Measurements from ENCODE around the gene MYOF.
"Not testable (repeated sequence)": the region's sequence is repeated elsewhere in the genome, so short reads cannot be mapped to it uniquely, and the experiment has no call there.

MYOF gene

GRCh38 chr10:93476756-93477155, 5.4 kb downstream of the MYOF start:
- DNase-seq (ENCODE audit: low read depth in 3 of 3), result no peak

GRCh38 chr10:93475871-93476270, 6.3 kb downstream of the MYOF start:
- DNase-seq (ENCODE audit: low read depth in 3 of 3), result no peak

- no peak for DNase-seq (ENCODE audit: low read depth in 3 of 3)
Measured at GRCh38 chr10:93475227-93475626, 6.9 kb downstream of the MYOF start.

GRCh38 chr10:93473804-93474472, 8.2 kb downstream of the MYOF start:
- no peak for DNase-seq (ENCODE audit: low read depth in 3 of 3)

- no peak for DNase-seq (ENCODE audit: low read depth in 3 of 3)
Measured at GRCh38 chr10:93473161-93473560, 9.0 kb downstream of the MYOF start.

GRCh38 chr10:93471110-93471651, 11.0 kb downstream of the MYOF start:
- DNase-seq (ENCODE audit: low read depth in 3 of 3), result no peak

- no peak for DNase-seq (ENCODE audit: low read depth in 3 of 3)
Measured at GRCh38 chr10:93469454-93469853, 12.7 kb downstream of the MYOF start.

- DNase-seq (ENCODE audit: low read depth in 3 of 3), result no peak
Measured at GRCh38 chr10:93468461-93469213, 13.5 kb downstream of the MYOF start.

GRCh38 chr10:93467635-93468034, 14.5 kb downstream of the MYOF start:
- not testable (repeated sequence) for DNase-seq (ENCODE audit: low read depth in 3 of 3)

- no peak for DNase-seq (ENCODE audit: low read depth in 3 of 3)
Measured at GRCh38 chr10:93465806-93466675, 16.1 kb downstream of the MYOF start.

- no peak for DNase-seq (ENCODE audit: low read depth in 3 of 3)
Measured at GRCh38 chr10:93464776-93465388, 17.3 kb downstream of the MYOF start.

GRCh38 chr10:93463723-93464476, 18.2 kb downstream of the MYOF start:
- DNase-seq (ENCODE audit: low read depth in 3 of 3), result no peak

- DNase-seq (ENCODE audit: low read depth in 3 of 3), result peak in 1 of 3 donors; percentile 43
Measured at GRCh38 chr10:93462881-93463280, 19.3 kb downstream of the MYOF start.

- no peak for DNase-seq (ENCODE audit: low read depth in 3 of 3)
Measured at GRCh38 chr10:93462371-93462770, 19.8 kb downstream of the MYOF start.

- no peak for DNase-seq (ENCODE audit: low read depth in 3 of 3)
Measured at GRCh38 chr10:93461807-93462178, 20.3 kb downstream of the MYOF start.

GRCh38 chr10:93461109-93461806, 20.9 kb downstream of the MYOF start:
- DNase-seq (ENCODE audit: low read depth in 3 of 3), result no peak

GRCh38 chr10:93459466-93459865, 22.7 kb downstream of the MYOF start:
- DNase-seq (ENCODE audit: low read depth in 3 of 3), result no peak

- no peak for DNase-seq (ENCODE audit: low read depth in 3 of 3)
Measured at GRCh38 chr10:93458821-93459257, 23.3 kb downstream of the MYOF start.

- no peak for DNase-seq (ENCODE audit: low read depth in 3 of 3)
Measured at GRCh38 chr10:93457511-93457910, 24.6 kb downstream of the MYOF start.

- DNase-seq (ENCODE audit: low read depth in 3 of 3), result no peak
Measured at GRCh38 chr10:93456480-93456879, 25.7 kb downstream of the MYOF start.
